Ovary (tissue), 9 donors: ENCODE results near the gene PAPOLB. TPM values are rescaled to one million over a fixed set of nuclear protein-coding genes. Genes with fewer than 3 reads are reported as not detected.

ENCODE experiments used
- DNase-seq, 5 donors: peaks; one replicate each; pipeline ENCODE4 v3.0.0-alpha.2; 2019 to 2020
- H3K27ac ChIP-seq, 2 donors: fragments of 200-600 bp; one replicate each; pipeline versions ENCODE4 v1.5.1 to v1.8.0; 2019 to 2022
- H3K27me3 ChIP-seq: fragments of 200-600 bp; one replicate; pipeline ENCODE4 v1.8.0; 2022
- H3K36me3 ChIP-seq: fragments of 200-600 bp; sonication (generic); one replicate; pipeline ENCODE4 v1.5.1; 2019
- H3K4me1 ChIP-seq: one replicate; pipeline ENCODE4 v1.8.1; 2013; ENCODE audit warnings: mild to moderate bottlenecking, moderate library complexity; ENCODE audit not compliant: insufficient read depth
- H3K4me3 ChIP-seq: fragments of 200-600 bp; sonication (generic); one replicate; pipeline ENCODE4 v1.5.1; 2017
- H3K9me3 ChIP-seq, 2 donors: fragments of 200-600 bp in 1 of 2; sonication (generic) in 1 of 2; one replicate each; pipeline versions ENCODE4 v1.5.1 to v1.8.1; 2013 to 2019; ENCODE audit warnings: mild to moderate bottlenecking in 1 of 2, moderate library complexity in 1 of 2
- CTCF ChIP-seq, 3 donors: fragments of 450-650 bp in 2 of 3; fragments of 200-600 bp in 1 of 3; IDR thresholded peaks; one replicate each; pipeline versions ENCODE4 v1.5.1 to v1.8.0; 2016 to 2022; ENCODE audit warnings: antibody characterized with exemption in 3 of 3, mild to moderate bottlenecking in 1 of 3
- EP300 ChIP-seq: sonication (generic); formaldehyde crosslinking; IDR thresholded peaks from one replicate; pipeline ENCODE4 v1.6.1; 2017; ENCODE audit warnings: antibody characterized with exemption
- POLR2A ChIP-seq: fragments of 450-650 bp; IDR thresholded peaks from one replicate; pipeline ENCODE4 v1.6.1; 2017; ENCODE audit warnings: antibody characterized with exemption, mild to moderate bottlenecking, moderate library complexity
- WGBS, 3 donors: extraction: QIAGEN DNeasy Blood & Tissue Kit in 1 of 3; methylation state at CpG; one replicate each; pipeline versions ENCODE4 v1.1.5 to v1.1.7; 2013 to 2017; 5-methylcytosine and 5-hydroxymethylcytosine counted together
- intact Hi-C, 4 donors: fragments of 100-400 bp; cut with DNase I; formaldehyde crosslinking; loops; one replicate each; pipeline versions ENCODE4 v1.11.0 to v1.15.1; 2022 to 2023
- polyA plus RNA-seq, 2 donors: library from polyadenylated mRNA; stranded (reverse); fragments of 200-250 nt in 1 of 2; fragments of 350-450 nt in 1 of 2; fragmentation: Illumina TruSeq in 1 of 2; extraction: RNeasy Lipid Tissue Mini Kit (QIAGEN cat#74804) in 1 of 2; gene quantifications; one replicate each; pipeline ENCODE4 v1.2.3, GENCODE V29; 2013 to 2014
- total RNA-seq, 7 donors: library from RNA; depleted of rRNA in 2 of 7; stranded (reverse); fragments of >200 nt in 2 of 7; fragmentation: NEBNext Ultra II Directional in 3 of 7; extraction: Animal tissue kit (Norgen Biotek cat#: 25700) in 3 of 7; gene quantifications; one replicate each; pipeline versions ENCODE4 v1.1.0 to v1.2.4, GENCODE V29; 2016 to 2023
- donor health status: DM: no; HTN: no; CAD: no; lungs with moderate emphysema.
- donor health status: DM: no; HTN: no; CAD: no.
- donor health status: Bipolar disorder and iron deficiency.
- donor health status: DM: yes; HTN: yes; CAD: no.
- donor health status: DM: no; HTN: no; CAD: no.
- donor health status: DM: yes; HTN: yes; CAD: no.

The PAPOLB gene
- total and polyA plus RNA-seq, 9 donors, result under 0.01 to 0.36 (median 0.09) TPM; not detected in 3

- no peak overlapping the region for H3K27ac ChIP-seq
Observed at GRCh38 chr7:4873071-4873944, 11.5 kb upstream of the PAPOLB start.

GRCh38 chr7:4871930-4872675, 10.3 kb upstream of the PAPOLB start:
- Histone ChIP-seq H3K4me1 (no peaks in the 10 kb centered on the region), H3K27me3 (no peaks in the 10 kb centered on the region), H3K9me3 (no peaks in the 10 kb centered on the region), H3K36me3 (no peaks in the 10 kb centered on the region), H3K4me3 (no peak overlapping the region), H3K27ac (no peak overlapping the region)
- no peak for DNase-seq
- TF ChIP-seq CTCF (IDR thresholded peaks at IDR 0.05) (no peak), EP300 (no peak)
- intact Hi-C loops, result no loop called here
- 68 to 74% (median 69%) methylated on average over 19 of the region's 19 CpGs for WGBS, 3 donors

More at GRCh38 chr7:4873071-4873944, 11.5 kb upstream of the PAPOLB start:
- 89 to 92% (median 91%) methylated on average over 31 of the region's 31 CpGs for WGBS, 3 donors
- intact Hi-C loops, result no loop called here
- no peak overlapping the region for H3K4me3 ChIP-seq
- no peaks in the 10 kb centered on the region for H3K27me3 ChIP-seq
- no peak for TF ChIP-seq EP300
- no peak for TF ChIP-seq POLR2A
- no peak for TF ChIP-seq CTCF (IDR thresholded peaks at IDR 0.05)
- H3K9me3 ChIP-seq, result no peaks in the 10 kb centered on the region
- H3K4me1 ChIP-seq, result no peaks in the 10 kb centered on the region
- DNase-seq, result no peak
- no peaks in the 10 kb centered on the region for H3K36me3 ChIP-seq

- DNase-seq, result no peak
- no peak overlapping the region for H3K4me3 ChIP-seq
- intact Hi-C loops, result no loop called here
- no peaks in the 10 kb centered on the region for H3K27me3 ChIP-seq
- H3K4me1 ChIP-seq, result no peaks in the 10 kb centered on the region
- H3K9me3 ChIP-seq, result no peaks in the 10 kb centered on the region
- TF ChIP-seq EP300, result no peak
- WGBS, 3 donors, result 41 to 58% (median 58%) methylated on average over 23 of the region's 23 CpGs
- H3K27ac ChIP-seq, result no peak overlapping the region
- H3K36me3 ChIP-seq, result no peaks in the 10 kb centered on the region
Observed at GRCh38 chr7:4871056-4871680, 9.3 kb upstream of the PAPOLB start.

GRCh38 chr7:4868493-4868892, 6.7 kb upstream of the PAPOLB start:
- Histone ChIP-seq H3K27ac (no peak overlapping the region), H3K9me3 (no peaks in the 10 kb centered on the region), H3K4me1 (no peaks in the 10 kb centered on the region), H3K36me3 (no peaks in the 10 kb centered on the region), H3K4me3 (no peak overlapping the region), H3K27me3 (no peaks in the 10 kb centered on the region)
- TF ChIP-seq POLR2A, result no peak
- no peak for TF ChIP-seq EP300
- TF ChIP-seq CTCF (IDR thresholded peaks at IDR 0.05), result no peak
- 88 to 95% (median 92%) methylated on average over 5 of the region's 5 CpGs for WGBS, 3 donors
- no peak for DNase-seq
- intact Hi-C loops, result no loop called here
